ENCODE data around the gene HHATL.

HHATL gene

GRCh38 chr3:42662037-42662812 is 40.4 kb downstream of the HHATL start:
- Histone ChIP-seq H3K9me2 (replicated peaks; ENCODE audit: insufficient read depth, low read length) (no peaks in the 10 kb centered on the region), H3K36me3 (replicated peaks; ENCODE audit: insufficient read depth, low read length) (no peaks in the 10 kb centered on the region), H3K27me3 (replicated peaks; ENCODE audit: insufficient read depth, low read length) (no peaks in the 10 kb centered on the region), H3K9ac (ENCODE audit: low read length) (no peak overlapping the region), H3K4me3 (ENCODE audit: low read length) (no peak overlapping the region), H3K4me1 (ENCODE audit: low read length) (no peaks in the 10 kb centered on the region), H3K9me3 (replicated peaks; ENCODE audit: insufficient read depth, low read length) (no peaks in the 10 kb centered on the region), H3K79me2 (ENCODE audit: low read length) (no peaks in the 10 kb centered on the region), H3F3A (ENCODE audit: insufficient read depth, low read length) (no peaks in the 10 kb centered on the region), H3K27ac (ENCODE audit: low read length) (no peak overlapping the region), H2AFZ (ENCODE audit: low read length) (no peak overlapping the region), H4K20me1 (ENCODE audit: insufficient read depth, low read length) (no peaks in the 10 kb centered on the region), H3K4me2 (ENCODE audit: low read depth, low read length) (no peak overlapping the region)
- TF ChIP-seq EZH2phosphoT487 (IDR thresholded peaks at IDR 0.05; ENCODE audit: low read length) (no peak), CTCF (IDR thresholded peaks at IDR 0.05; ENCODE audit: low read length) (no peak), EZH2 (optimal IDR thresholded peaks at IDR 0.05; ENCODE audit: low read depth, low read length) (no peak)
- no peak for DNase-seq

GRCh38 chr3:42661593-42662022 is 41.0 kb downstream of the HHATL start:
- H3K27me3 ChIP-seq (replicated peaks; ENCODE audit: insufficient read depth, low read length): no peaks in the 10 kb centered on the region
- no peak overlapping the region for H2AFZ ChIP-seq (ENCODE audit: low read length)
- H3K4me1 ChIP-seq (ENCODE audit: low read length): no peaks in the 10 kb centered on the region
- no peaks in the 10 kb centered on the region for H3K9me2 ChIP-seq (replicated peaks; ENCODE audit: insufficient read depth, low read length)
- no peaks in the 10 kb centered on the region for H4K20me1 ChIP-seq (ENCODE audit: insufficient read depth, low read length)
- no peak overlapping the region for H3K4me2 ChIP-seq (ENCODE audit: low read depth, low read length)
- no peak overlapping the region for H3K9ac ChIP-seq (ENCODE audit: low read length)
- no peak overlapping the region for H3K27ac ChIP-seq (ENCODE audit: low read length)
- DNase-seq: no peak
- no peaks in the 10 kb centered on the region for H3K9me3 ChIP-seq (replicated peaks; ENCODE audit: insufficient read depth, low read length)
- no peaks in the 10 kb centered on the region for H3F3A ChIP-seq (ENCODE audit: insufficient read depth, low read length)
- no peak overlapping the region for H3K4me3 ChIP-seq (ENCODE audit: low read length)
- no peak for TF ChIP-seq CTCF (IDR thresholded peaks at IDR 0.05; ENCODE audit: low read length)
- no peaks in the 10 kb centered on the region for H3K36me3 ChIP-seq (replicated peaks; ENCODE audit: insufficient read depth, low read length)
- no peaks in the 10 kb centered on the region for H3K79me2 ChIP-seq (ENCODE audit: low read length)

- Histone ChIP-seq H3K36me3 (replicated peaks; ENCODE audit: insufficient read depth, low read length) (no peaks in the 10 kb centered on the region), H2AFZ (ENCODE audit: low read length) (no peak overlapping the region), H3K27me3 (replicated peaks; ENCODE audit: insufficient read depth, low read length) (no peaks in the 10 kb centered on the region), H4K20me1 (ENCODE audit: insufficient read depth, low read length) (no peaks in the 10 kb centered on the region), H3K27ac (ENCODE audit: low read length) (no peak overlapping the region), H3K9me3 (replicated peaks; ENCODE audit: insufficient read depth, low read length) (no peaks in the 10 kb centered on the region), H3K4me3 (ENCODE audit: low read length) (no peak overlapping the region), H3F3A (ENCODE audit: insufficient read depth, low read length) (no peaks in the 10 kb centered on the region), H3K9ac (ENCODE audit: low read length) (no peak overlapping the region), H3K79me2 (ENCODE audit: low read length) (no peaks in the 10 kb centered on the region), H3K9me2 (replicated peaks; ENCODE audit: insufficient read depth, low read length) (no peaks in the 10 kb centered on the region), H3K4me2 (ENCODE audit: low read depth, low read length) (no peak overlapping the region), H3K4me1 (ENCODE audit: low read length) (no peaks in the 10 kb centered on the region)
- no peak for DNase-seq
- TF ChIP-seq CTCF (IDR thresholded peaks at IDR 0.05; ENCODE audit: low read length) (peak; percentile 8), EZH2 (optimal IDR thresholded peaks at IDR 0.05; ENCODE audit: low read depth, low read length) (no peak), EZH2phosphoT487 (IDR thresholded peaks at IDR 0.05; ENCODE audit: low read length) (no peak)
Observed at GRCh38 chr3:42660898-42661297, 41.7 kb downstream of the HHATL start.
